Measurements from ENCODE around the gene DHX57. TPM values are rescaled to one million over a fixed set of nuclear protein-coding genes. Genes with fewer than 3 reads are reported as not detected.

The DHX57 gene
- total and polyA plus RNA-seq, 2 experiments from 2014 or later, result 13.3 to 32.9 TPM

- Histone ChIP-seq H3K4me2 (no peak overlapping the region), H3K79me2 (replicated peaks; ENCODE audit: insufficient read depth) (peaks cover 32% of the 10 kb centered on the region), H3K9me2 (ENCODE audit: insufficient read depth) (no peaks in the 10 kb centered on the region), H4K20me1 (replicated peaks; ENCODE audit: insufficient read depth) (peaks cover 3% of the 10 kb centered on the region), H3K36me3 (ENCODE audit: insufficient read depth) (peaks cover 8% of the 10 kb centered on the region; the same call in 1 of the 2 replicates), H3K27ac (ENCODE audit: low read depth) (no peak overlapping the region), H2AFZ (no peak overlapping the region), H3K4me3 (no peak overlapping the region), H3F3A (replicated peaks; ENCODE audit: low read depth) (no peaks in the 10 kb centered on the region), H3K4me1 (ENCODE audit: insufficient read depth) (no peaks in the 10 kb centered on the region), H3K27me3 (ENCODE audit: insufficient read depth) (no peaks in the 10 kb centered on the region)
- Mint-ChIP-seq H3K36me3 (ENCODE audit: low read depth) (peaks cover 13% of the 10 kb centered on the region), H3K4me1 (no peaks in the 10 kb centered on the region), H3K27ac (no peak overlapping the region), H3K27me3 (ENCODE audit: insufficient read depth, low read depth, poor library complexity) (no peaks in the 10 kb centered on the region), H3K4me3 (no peak overlapping the region), H3K9me3 (peaks cover 2% of the 10 kb centered on the region; the same call in 2 of the 3 replicates)
- no peak for DNase-seq (ENCODE audit: low spot score)
- ATAC-seq, result no peak
- no peak for TF ChIP-seq ZNF462 (CRISPR knock-in tag; IDR thresholded peaks at IDR 0.05)
- TF ChIP-seq STAT1 (IDR thresholded peaks at IDR 0.05; ENCODE audit: unreplicated experiment), result no peak
- no peak for TF ChIP-seq EZH2phosphoT487 (IDR thresholded peaks at IDR 0.05; ENCODE audit: unreplicated experiment)
Observed at GRCh38 chr2:38866773-38867443, 8.8 kb downstream of the DHX57 start.

GRCh38 chr2:38863061-38863695 is 12.6 kb downstream of the DHX57 start:
- no peak overlapping the region for H3K4me3 ChIP-seq
- Mint-ChIP-seq H3K27ac (no peak overlapping the region), H3K4me1 (no peaks in the 10 kb centered on the region), H3K27me3 (ENCODE audit: insufficient read depth, low read depth, poor library complexity) (no peaks in the 10 kb centered on the region), H3K36me3 (ENCODE audit: low read depth) (peaks cover 38% of the 10 kb centered on the region), H3K4me3 (no peak overlapping the region), H3K9me3 (no peaks in the 10 kb centered on the region)
- no peaks in the 10 kb centered on the region for H3K4me1 ChIP-seq (ENCODE audit: insufficient read depth)
- H2AFZ ChIP-seq, result no peak overlapping the region
- no peak for DNase-seq (ENCODE audit: low spot score)
- no peak overlapping the region for H3K27ac ChIP-seq (ENCODE audit: low read depth)
- no peak overlapping the region for H3K4me2 ChIP-seq
- peaks cover 20% of the 10 kb centered on the region; the same call in 1 of the 2 replicates for H3K36me3 ChIP-seq (ENCODE audit: insufficient read depth)
- no peaks in the 10 kb centered on the region for H3K9me2 ChIP-seq (ENCODE audit: insufficient read depth)
- H3K79me2 ChIP-seq (replicated peaks; ENCODE audit: insufficient read depth), result no peaks in the 10 kb centered on the region
- ATAC-seq, result no peak
- H3K27me3 ChIP-seq (ENCODE audit: insufficient read depth), result no peaks in the 10 kb centered on the region
- 0 out of 2 replicates have a peak, but pooled peaks cover 3% of the 10 kb centered on the region for H4K20me1 ChIP-seq (replicated peaks; ENCODE audit: insufficient read depth)
- H3F3A ChIP-seq (replicated peaks; ENCODE audit: low read depth), result no peaks in the 10 kb centered on the region
- TF ChIP-seq STAT1 (IDR thresholded peaks at IDR 0.05; ENCODE audit: unreplicated experiment), result no peak
- no peak for TF ChIP-seq ZNF331 (CRISPR knock-in tag; IDR thresholded peaks at IDR 0.05; ENCODE audit: low read depth)
- no peak for TF ChIP-seq JUNB (IDR thresholded peaks at IDR 0.05; ENCODE audit: unreplicated experiment)
- no peak for TF ChIP-seq EZH2phosphoT487 (IDR thresholded peaks at IDR 0.05; ENCODE audit: unreplicated experiment)

Measured in GM23338 (cell line).